Measurements from ENCODE around the gene SETDB1.

DNA sequence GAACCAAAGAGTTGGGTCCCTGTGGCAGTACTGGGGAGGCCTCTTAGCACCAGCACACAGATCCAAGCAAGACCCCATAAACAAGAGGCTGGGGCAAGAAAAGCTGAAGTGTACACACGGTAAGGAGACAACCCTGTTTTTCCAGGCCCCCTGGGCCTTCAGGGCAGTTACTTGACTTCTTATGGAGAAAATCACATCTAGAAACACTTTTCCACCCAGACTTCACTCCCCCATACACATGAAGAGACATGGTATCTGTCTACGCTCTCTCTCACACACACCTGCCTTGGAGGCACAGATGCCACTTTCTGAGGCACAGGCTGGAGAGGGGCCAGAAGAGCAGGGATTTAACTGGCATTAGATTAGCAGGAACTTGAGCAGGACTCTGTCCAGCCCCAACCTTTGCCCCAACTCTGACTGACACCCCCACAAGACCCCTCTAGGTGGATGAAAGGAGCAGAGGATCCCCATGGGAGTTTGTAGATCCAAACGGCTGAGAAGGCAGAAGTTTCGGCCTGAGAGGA is 46.3 kb downstream of the SETDB1 start:
- TF ChIP-seq, protein P1, sequence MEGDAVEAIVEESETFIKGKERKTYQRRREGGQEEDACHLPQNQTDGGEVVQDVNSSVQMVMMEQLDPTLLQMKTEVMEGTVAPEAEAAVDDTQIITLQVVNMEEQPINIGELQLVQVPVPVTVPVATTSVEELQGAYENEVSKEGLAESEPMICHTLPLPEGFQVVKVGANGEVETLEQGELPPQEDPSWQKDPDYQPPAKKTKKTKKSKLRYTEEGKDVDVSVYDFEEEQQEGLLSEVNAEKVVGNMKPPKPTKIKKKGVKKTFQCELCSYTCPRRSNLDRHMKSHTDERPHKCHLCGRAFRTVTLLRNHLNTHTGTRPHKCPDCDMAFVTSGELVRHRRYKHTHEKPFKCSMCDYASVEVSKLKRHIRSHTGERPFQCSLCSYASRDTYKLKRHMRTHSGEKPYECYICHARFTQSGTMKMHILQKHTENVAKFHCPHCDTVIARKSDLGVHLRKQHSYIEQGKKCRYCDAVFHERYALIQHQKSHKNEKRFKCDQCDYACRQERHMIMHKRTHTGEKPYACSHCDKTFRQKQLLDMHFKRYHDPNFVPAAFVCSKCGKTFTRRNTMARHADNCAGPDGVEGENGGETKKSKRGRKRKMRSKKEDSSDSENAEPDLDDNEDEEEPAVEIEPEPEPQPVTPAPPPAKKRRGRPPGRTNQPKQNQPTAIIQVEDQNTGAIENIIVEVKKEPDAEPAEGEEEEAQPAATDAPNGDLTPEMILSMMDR (conservative IDR thresholded peaks at IDR 0.05; ENCODE audit: low read depth, low read length), result no peak
- TF ChIP-seq EZH2 (IDR thresholded peaks at IDR 0.05; ENCODE audit: borderline replicate concordance, low read depth, low read length, poor library complexity, severe bottlenecking), result no peak

Data from A673 (cell line).